Subcutaneous abdominal adipose tissue (tissue), 5 donors: Measurements from ENCODE around the gene LRRC43.

Experiments used
- H3K27ac ChIP-seq: one replicate; pipeline ENCODE4 v1.7.0; 2013; ENCODE audit warnings: low read depth, mild to moderate bottlenecking, inconsistent platforms, low read length, moderate library complexity
- H3K27me3 ChIP-seq, 5 donors: one replicate each; pipeline ENCODE4 v1.7.0; 2013; ENCODE audit warnings: low read length in 5 of 5, inconsistent platforms in 1 of 5; ENCODE audit not compliant: control insufficient read depth in 5 of 5, insufficient read depth in 4 of 5
- H3K36me3 ChIP-seq, 5 donors: one replicate each; pipeline ENCODE4 v1.7.0; 2013; ENCODE audit warnings: low read length in 5 of 5; ENCODE audit not compliant: control insufficient read depth in 5 of 5, insufficient read depth in 5 of 5
- H3K4me1 ChIP-seq, 5 donors: one replicate each; pipeline ENCODE4 v1.7.0; 2013; ENCODE audit warnings: low read length in 5 of 5, mild to moderate bottlenecking in 3 of 5, moderate library complexity in 1 of 5; ENCODE audit not compliant: control insufficient read depth in 5 of 5, insufficient read depth in 5 of 5
- H3K4me3 ChIP-seq, 5 donors: one replicate each; pipeline ENCODE4 v1.7.0; 2013; ENCODE audit warnings: low read length in 5 of 5, low read depth in 1 of 5
- H3K9ac ChIP-seq, 5 donors: one replicate each; pipeline ENCODE4 v1.7.0; 2013; ENCODE audit warnings: low read length in 5 of 5, mild to moderate bottlenecking in 4 of 5, moderate library complexity in 3 of 5
- H3K9me3 ChIP-seq, 5 donors: one replicate each; pipeline ENCODE4 v1.7.0; 2013; ENCODE audit warnings: low read length in 5 of 5; ENCODE audit not compliant: control insufficient read depth in 5 of 5
- donor health status: healthy.
- donor health status: healthy.
- donor health status: healthy.
- donor health status: healthy.
- donor health status: healthy.

LRRC43 gene

DNA sequence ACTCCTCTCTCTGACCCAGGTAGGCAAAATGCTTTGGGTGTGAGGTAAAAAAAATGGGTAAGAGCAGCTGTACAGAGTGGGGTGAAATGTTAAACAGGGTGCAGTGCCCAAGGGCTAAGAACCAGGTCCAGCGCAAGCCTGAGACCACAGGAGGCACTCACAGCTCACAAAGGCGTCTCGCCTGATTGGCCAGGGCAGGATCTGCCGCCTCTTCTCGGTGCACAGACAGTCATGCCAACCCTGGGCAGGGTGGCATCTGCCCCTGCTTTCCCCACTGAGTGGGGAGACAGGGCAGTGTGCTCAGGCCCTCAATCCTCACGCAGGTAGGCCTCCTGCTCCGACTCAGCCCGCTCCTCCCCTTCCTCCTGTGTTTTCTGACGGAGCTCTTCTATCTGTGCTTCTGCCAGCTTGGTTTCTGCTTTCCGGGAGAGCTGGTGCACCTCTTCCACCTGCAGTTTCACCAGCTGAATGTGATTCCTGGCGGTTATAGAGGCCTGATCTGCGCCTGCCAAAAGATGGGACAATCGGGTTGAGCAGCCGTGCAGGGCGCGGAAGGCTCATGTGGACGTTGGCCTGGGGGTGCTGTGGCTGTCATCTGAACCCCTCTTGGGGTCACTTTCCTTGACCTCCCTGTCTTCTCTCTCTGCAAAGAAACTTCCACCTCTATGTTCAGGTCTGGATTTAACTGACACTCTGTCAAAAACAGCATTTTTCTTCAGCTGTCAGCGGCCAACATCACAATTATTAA, 25.3 kb downstream of the LRRC43 start:
- H3K27me3 ChIP-seq: peaks cover 7 to 20% (median 19%) of the 10 kb centered on the region in 5 donors
- H3K9ac ChIP-seq: no peak overlapping the region
- H3K9me3 ChIP-seq: no peaks in the 10 kb centered on the region
- no peak overlapping the region for H3K27ac ChIP-seq
- peaks cover 11 to 59% (median 49%) of the 10 kb centered on the region in 5 donors for H3K36me3 ChIP-seq
- peaks cover 0 to 24% (median 9%) of the 10 kb centered on the region in 5 donors for H3K4me1 ChIP-seq
- no peak overlapping the region for H3K4me3 ChIP-seq

DNA sequence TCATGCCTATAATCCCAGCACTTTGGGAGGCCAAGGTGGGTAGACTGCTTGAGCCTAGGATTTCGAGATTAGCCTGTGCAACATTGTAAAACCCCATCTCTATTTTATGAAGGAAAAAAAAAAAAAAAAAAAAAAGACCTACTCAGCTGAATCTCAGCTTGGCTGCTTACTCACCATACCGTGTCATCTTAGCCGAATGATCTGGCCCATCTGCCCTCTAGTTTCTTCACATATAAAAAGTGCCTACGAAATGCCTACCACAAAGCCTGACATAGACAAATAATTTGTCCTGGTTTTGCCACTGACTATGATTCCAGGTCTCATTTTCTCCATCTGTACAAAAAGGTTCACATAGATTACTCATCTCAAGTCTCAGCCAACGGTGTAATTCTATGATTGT, 32.8 kb downstream of the LRRC43 start:
- H3K27ac ChIP-seq: no peak overlapping the region
- no peaks in the 10 kb centered on the region for H3K4me1 ChIP-seq
- H3K36me3 ChIP-seq: peaks cover 26 to 86% (median 70%) of the 10 kb centered on the region in 5 donors
- H3K4me3 ChIP-seq: no peak overlapping the region
- no peak overlapping the region for H3K9ac ChIP-seq
- H3K27me3 ChIP-seq: no peaks in the 10 kb centered on the region
- H3K9me3 ChIP-seq: no peaks in the 10 kb centered on the region

DNA sequence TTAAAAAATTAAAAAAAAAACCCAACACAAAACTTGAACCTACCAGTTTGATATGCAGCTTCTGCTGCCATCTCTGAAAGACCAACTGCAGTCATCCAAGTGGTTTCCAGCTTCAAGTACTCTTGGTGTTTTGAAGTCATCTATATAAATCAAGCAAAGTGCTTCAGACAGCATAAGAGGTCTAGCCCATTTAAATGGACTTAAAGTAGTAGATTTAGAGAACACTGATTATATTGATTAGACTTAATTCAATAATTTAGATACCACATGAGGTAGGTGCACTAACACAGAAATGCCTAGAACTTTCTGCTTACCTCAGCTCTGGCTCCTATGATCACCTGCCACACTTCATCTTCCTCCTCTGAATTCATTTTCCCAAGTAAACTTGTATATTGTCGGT, 33.5 kb downstream of the LRRC43 start:
- H3K9me3 ChIP-seq: no peaks in the 10 kb centered on the region
- H3K36me3 ChIP-seq: peaks cover 31 to 88% (median 70%) of the 10 kb centered on the region in 5 donors
- no peak overlapping the region for H3K9ac ChIP-seq
- H3K27ac ChIP-seq: no peak overlapping the region
- no peaks in the 10 kb centered on the region for H3K27me3 ChIP-seq
- H3K4me3 ChIP-seq: no peak overlapping the region
- no peaks in the 10 kb centered on the region for H3K4me1 ChIP-seq

DNA sequence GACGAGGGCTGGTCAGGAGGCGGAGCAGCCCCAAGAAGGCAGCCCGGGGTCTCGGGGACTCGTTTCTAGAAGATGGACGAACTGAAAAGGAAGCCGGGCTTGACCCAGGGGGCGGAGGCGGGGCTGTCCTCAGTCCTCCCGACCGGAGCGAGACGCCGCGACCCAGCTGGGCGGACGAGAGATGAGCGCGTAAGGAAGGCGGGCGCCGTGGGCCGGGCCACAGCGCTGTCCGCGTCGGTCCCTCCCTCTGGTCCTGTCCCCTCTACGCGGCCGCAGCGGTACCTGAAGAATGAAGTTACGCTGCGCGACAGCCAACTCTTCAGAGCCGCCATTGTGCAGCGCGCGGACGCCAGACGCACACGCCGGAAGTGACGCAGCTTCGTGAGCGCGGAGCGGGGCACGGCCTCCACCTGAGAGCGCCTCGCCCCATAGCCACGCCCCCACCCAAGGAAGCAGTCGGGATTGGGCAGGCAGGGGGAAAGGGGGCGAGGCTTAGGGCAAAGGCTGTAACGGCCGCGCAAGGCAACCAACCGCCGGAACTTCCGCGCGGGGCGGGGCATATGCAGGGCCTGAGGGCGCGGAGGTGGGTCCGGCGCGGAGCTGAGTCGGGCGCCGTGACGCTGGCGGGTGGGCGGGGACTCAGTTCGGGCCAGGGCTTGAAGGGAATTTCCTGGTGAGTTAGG, 42.9 kb downstream of the LRRC43 start, which contains the start of gene DIABLO:
Gene DIABLO, minus strand, starts transcription at position 370 of the 683 bp plus-strand sequence. Its CDS starts 38 bp downstream, at position 332.
- H3K9ac ChIP-seq: peak within 1 kb of the TSS; percentile 68 to 92 (median 90)
- H3K4me1 ChIP-seq: peaks cover 2 to 23% (median 19%) of the 10 kb centered on the region in 5 donors
- no peaks in the 10 kb centered on the region for H3K27me3 ChIP-seq
- H3K27ac ChIP-seq: peak within 1 kb of the TSS; percentile 82
- H3K9me3 ChIP-seq: no peaks in the 10 kb centered on the region
- H3K36me3 ChIP-seq: peaks cover 18 to 42% (median 20%) of the 10 kb centered on the region in 5 donors
- H3K4me3 ChIP-seq: peak within 1 kb of the TSS; percentile 63 to 99 (median 88)

DNA sequence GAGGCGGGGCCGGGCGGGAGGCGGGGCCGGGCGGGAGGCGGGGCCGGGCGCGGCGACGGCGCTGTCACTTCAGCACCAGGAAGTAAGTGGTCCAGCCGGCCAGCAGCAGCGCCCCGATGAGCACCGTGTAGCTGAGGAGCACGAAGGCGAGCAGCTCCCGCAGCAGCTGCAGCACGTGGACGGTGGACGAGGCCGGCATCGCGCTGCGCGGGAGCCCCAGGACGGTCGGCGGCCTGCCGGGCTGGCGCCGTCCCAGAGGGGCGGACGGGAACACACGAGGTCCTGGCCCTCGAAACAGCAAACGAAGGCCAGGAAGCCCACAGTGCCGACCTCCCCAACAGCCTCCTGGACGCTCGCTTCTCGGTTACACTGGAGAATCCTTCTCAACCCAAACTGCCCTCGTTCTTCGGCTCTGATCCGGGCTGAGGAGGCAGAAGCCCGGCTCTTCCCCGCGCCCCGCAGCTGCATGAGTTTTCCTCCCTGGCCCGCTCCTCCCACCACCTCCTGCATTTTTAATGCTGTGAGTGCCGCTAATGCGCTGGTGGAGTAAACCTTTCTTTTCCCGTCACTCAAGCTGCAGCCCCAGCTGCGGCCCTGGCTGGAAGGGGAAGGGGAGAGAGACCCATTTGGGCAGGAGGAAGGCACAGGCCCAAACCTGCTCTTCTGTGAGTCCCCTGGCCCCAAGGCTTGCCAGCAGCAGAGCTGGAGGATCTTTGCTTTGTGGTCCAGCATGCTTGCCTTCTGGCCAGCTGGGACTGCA, 43.6 kb downstream of the LRRC43 start:
- no peaks in the 10 kb centered on the region for H3K9me3 ChIP-seq
- no peak overlapping the region for H3K9ac ChIP-seq
- peaks cover 17 to 42% (median 23%) of the 10 kb centered on the region in 5 donors for H3K36me3 ChIP-seq
- no peaks in the 10 kb centered on the region for H3K27me3 ChIP-seq
- peak overlapping the region; percentile 52 to 72 (median 65) for H3K4me3 ChIP-seq
- H3K4me1 ChIP-seq: peaks cover 2 to 23% (median 19%) of the 10 kb centered on the region in 5 donors
- no peak overlapping the region for H3K27ac ChIP-seq

DNA sequence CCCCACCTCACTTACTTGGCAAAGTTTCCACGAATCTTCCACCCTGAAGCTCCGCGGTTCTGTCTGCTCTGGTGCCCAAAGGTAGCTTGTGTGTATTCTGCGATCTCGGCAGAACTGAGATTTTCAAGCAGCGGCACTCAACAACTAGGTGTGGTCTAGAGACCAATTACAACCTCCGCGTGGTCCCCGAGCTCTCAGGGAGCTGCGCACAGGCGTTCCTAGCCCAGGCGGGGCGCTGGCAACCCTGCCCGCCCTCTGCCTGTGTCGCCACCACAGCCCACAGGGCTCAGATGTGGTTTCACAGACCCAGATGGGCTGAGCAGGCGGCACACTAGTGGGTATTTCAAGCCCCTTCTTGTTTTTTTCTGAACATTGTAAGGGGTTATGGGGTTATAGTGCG, 44.4 kb downstream of the LRRC43 start:
- Histone ChIP-seq H3K4me3 (no peak overlapping the region), H3K9ac (no peak overlapping the region), H3K27ac (no peak overlapping the region), H3K27me3 (no peaks in the 10 kb centered on the region), H3K36me3 (peaks cover 15 to 46% (median 27%) of the 10 kb centered on the region in 5 donors), H3K9me3 (no peaks in the 10 kb centered on the region), H3K4me1 (peaks cover 2 to 23% (median 19%) of the 10 kb centered on the region in 5 donors)

DNA sequence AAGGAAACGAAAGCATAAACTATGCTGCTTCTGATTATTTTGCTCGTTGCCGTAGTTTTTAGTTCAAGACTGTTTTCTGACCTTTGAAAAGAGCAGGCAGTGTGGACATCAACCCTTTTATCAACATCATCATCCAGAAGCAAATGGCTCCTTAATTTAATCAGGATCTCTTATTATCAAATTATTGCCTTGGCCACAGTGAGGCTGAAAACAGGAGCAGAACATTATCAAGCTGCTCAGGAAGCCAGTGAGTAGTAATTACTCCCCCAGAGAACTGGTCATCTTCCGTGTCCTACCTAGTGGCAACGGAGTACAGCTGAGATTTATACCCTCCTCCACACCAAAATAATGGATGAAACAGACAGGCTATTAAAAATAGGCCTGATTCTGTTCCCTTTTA, 45.2 kb downstream of the LRRC43 start:
- H3K36me3 ChIP-seq: peaks cover 15 to 48% (median 28%) of the 10 kb centered on the region in 5 donors
- no peaks in the 10 kb centered on the region for H3K27me3 ChIP-seq
- no peak overlapping the region for H3K27ac ChIP-seq
- no peak overlapping the region for H3K4me3 ChIP-seq
- no peak overlapping the region for H3K9ac ChIP-seq
- no peaks in the 10 kb centered on the region for H3K9me3 ChIP-seq
- peaks cover 2 to 23% (median 19%) of the 10 kb centered on the region in 5 donors for H3K4me1 ChIP-seq

DNA sequence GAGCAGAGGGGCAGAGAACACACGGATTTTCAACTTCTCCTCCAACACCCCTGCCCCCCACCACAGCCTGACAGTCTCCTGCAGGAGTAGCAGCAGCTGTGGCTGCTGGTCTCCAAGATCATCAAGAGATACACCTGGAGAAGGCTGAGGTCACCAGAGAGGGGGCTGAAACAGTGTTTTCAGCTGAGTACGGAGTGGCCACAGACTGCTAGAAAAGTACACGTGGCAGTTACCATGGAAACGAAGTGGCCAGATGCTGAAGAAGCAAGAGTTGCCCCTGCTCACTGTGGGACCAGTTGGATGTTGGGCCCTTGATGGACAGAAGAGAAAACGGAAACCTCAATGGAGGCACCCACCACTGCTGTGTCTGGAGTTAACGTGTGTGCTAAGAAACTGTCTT, 47.9 kb downstream of the LRRC43 start:
- Histone ChIP-seq H3K4me1 (peaks cover 2 to 9% (median 7%) of the 10 kb centered on the region in 5 donors), H3K9ac (no peak overlapping the region), H3K4me3 (no peak overlapping the region), H3K27ac (no peak overlapping the region), H3K27me3 (no peaks in the 10 kb centered on the region), H3K36me3 (peaks cover 21 to 63% (median 50%) of the 10 kb centered on the region in 5 donors), H3K9me3 (no peaks in the 10 kb centered on the region)

DNA sequence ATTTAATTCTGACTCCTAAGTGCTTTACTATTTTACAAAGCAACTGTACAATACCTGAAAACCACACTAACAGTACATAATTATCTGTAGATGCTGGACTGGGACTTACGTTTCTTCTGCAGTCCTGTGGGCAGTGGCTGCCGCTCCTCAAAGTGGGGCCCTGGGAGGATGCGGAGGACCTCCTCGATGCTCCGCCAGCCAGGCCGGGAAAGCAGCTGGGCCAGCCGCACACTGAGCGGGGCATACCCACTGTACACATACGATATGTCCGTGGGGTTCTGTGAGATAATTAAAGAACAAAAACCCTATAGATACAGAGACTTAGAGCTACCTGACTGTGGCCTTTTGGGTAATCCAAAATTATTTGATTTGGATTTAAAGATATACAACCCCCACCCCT, 49.8 kb downstream of the LRRC43 start:
- Histone ChIP-seq H3K27me3 (no peaks in the 10 kb centered on the region), H3K9me3 (no peaks in the 10 kb centered on the region), H3K9ac (no peak overlapping the region), H3K36me3 (peaks cover 21 to 69% (median 57%) of the 10 kb centered on the region in 5 donors), H3K4me1 (no peaks in the 10 kb centered on the region), H3K27ac (no peak overlapping the region), H3K4me3 (no peak overlapping the region)
